MCF 10A (cell line): ENCODE results near the gene SCART1. TPM values are rescaled to one million over a fixed set of nuclear protein-coding genes. Genes with fewer than 3 reads are reported as not detected.

Experiments used
- BruUV-seq: library from RNA; stranded (reverse); fragments of 400-500 nt; replicated peaks from 2 replicates; lab custom pipeline; 2021; lab: Mats Ljungman, UMichigan
- CTCF ChIA-PET: fragments of 300-600 bp; sonication (Branson Sonifier 250); formaldehyde crosslinking; extraction: SDS; loops from one replicate; lab custom pipeline; 2021; ENCODE audit warnings: antibody characterized with exemption, inconsistent platforms; lab: Yijun Ruan, JAX
- POLR2A ChIA-PET: fragments of 300-600, 350-650 bp; sonication (Branson Sonifier 250); formaldehyde crosslinking; extraction: SDS; loops from one replicate; lab custom pipeline; 2020; ENCODE audit warnings: antibody characterized with exemption, inconsistent platforms; lab: Yijun Ruan, JAX
- DNase-seq: peaks from one replicate; pipeline ENCODE4 v3.0.0-alpha.2; 2018; ENCODE audit not compliant: unreplicated experiment
- H3K27ac Mint-ChIP-seq: one replicate; pipeline ENCODE4 v1.8.0; 2022; ENCODE audit warnings: mild to moderate bottlenecking, low read depth, mixed read lengths; ENCODE audit not compliant: unreplicated experiment
- H3K27me3 Mint-ChIP-seq: one replicate; pipeline ENCODE4 v1.8.0; 2022; ENCODE audit warnings: mixed read lengths; ENCODE audit not compliant: insufficient read depth, unreplicated experiment
- H3K36me3 Mint-ChIP-seq: one replicate; pipeline ENCODE4 v1.8.0; 2022; ENCODE audit warnings: mild to moderate bottlenecking, moderate library complexity, mixed read lengths; ENCODE audit not compliant: insufficient read depth, unreplicated experiment
- H3K4me1 Mint-ChIP-seq: one replicate; pipeline ENCODE4 v1.8.0; 2022; ENCODE audit warnings: mixed read lengths; ENCODE audit not compliant: insufficient read depth, unreplicated experiment
- H3K4me3 Mint-ChIP-seq: one replicate; pipeline ENCODE4 v1.8.0; 2022; ENCODE audit warnings: mild to moderate bottlenecking, moderate library complexity, mixed read lengths; ENCODE audit not compliant: unreplicated experiment
- H3K9me3 Mint-ChIP-seq: one replicate; pipeline ENCODE4 v1.8.0; 2022; ENCODE audit warnings: mixed read lengths; ENCODE audit not compliant: unreplicated experiment
- CTCF ChIP-seq: fragments of 200-600 bp; IDR thresholded peaks from one replicate; pipeline ENCODE4 v1.8.0; 2022; ENCODE audit warnings: antibody characterized with exemption, mild to moderate bottlenecking; ENCODE audit not compliant: unreplicated experiment
- intact Hi-C: fragments of 100-400 bp; cut with micrococcal nuclease; formaldehyde crosslinking; loops from 2 replicates; pipeline ENCODE4 v1.14.1; 2022
- total RNA-seq: library from RNA; stranded (reverse); gene quantifications from 2 replicates; pipeline ENCODE4 v1.2.3, GENCODE V29; 2022

Gene SCART1
- total RNA-seq, 1 experiment from 2014 or later, result 0.93 TPM

- Mint-ChIP-seq H3K4me1 (no peaks in the 10 kb centered on the region), H3K27me3 (no peaks in the 10 kb centered on the region), H3K36me3 (no peaks in the 10 kb centered on the region), H3K27ac (no peak overlapping the region), H3K4me3 (no peak overlapping the region), H3K9me3 (no peaks in the 10 kb centered on the region)
- no peak for DNase-seq
- POLR2A ChIA-PET, result no interaction called here
- no peak for TF ChIP-seq CTCF
- no TSS peak for BruUV-seq
- CTCF ChIA-PET, result interaction anchor here (0.6 kb wide), 1 partner anchor 9 kb away, joined by 3 read pairs; no protein-coding TSS in a partner anchor
- intact Hi-C loops, result no loop called here
Observed at GRCh38 chr10:133461841-133462240, 8.1 kb downstream of the SCART1 start.

GRCh38 chr10:133462512-133463305 is 9.0 kb downstream of the SCART1 start:
- Mint-ChIP-seq H3K36me3 (no peaks in the 10 kb centered on the region), H3K9me3 (no peaks in the 10 kb centered on the region), H3K4me3 (no peak overlapping the region), H3K27ac (no peak overlapping the region), H3K27me3 (no peaks in the 10 kb centered on the region), H3K4me1 (no peaks in the 10 kb centered on the region)
- intact Hi-C loops, result no loop called here
- ChIA-PET CTCF (interaction anchor here (0.6 to 0.7 kb wide), 2 partner anchors 9 to 24 kb away, joined by 3 read pairs; no protein-coding TSS in a partner anchor), POLR2A (no interaction called here)
- BruUV-seq, result no TSS peak
- TF ChIP-seq CTCF, result no peak
- no peak for DNase-seq

GRCh38 chr10:133464582-133465031 is 10.9 kb downstream of the SCART1 start:
- H3K4me3 Mint-ChIP-seq, result no peak overlapping the region
- H3K36me3 Mint-ChIP-seq, result no peaks in the 10 kb centered on the region
- ChIA-PET CTCF (no interaction called here), POLR2A (no interaction called here)
- H3K9me3 Mint-ChIP-seq, result no peaks in the 10 kb centered on the region
- no peak for DNase-seq
- intact Hi-C loops, result no loop called here
- TF ChIP-seq CTCF, result no peak
- H3K4me1 Mint-ChIP-seq, result no peaks in the 10 kb centered on the region
- no peak overlapping the region for H3K27ac Mint-ChIP-seq
- BruUV-seq, result no TSS peak
- H3K27me3 Mint-ChIP-seq, result no peaks in the 10 kb centered on the region

- no peak overlapping the region for H3K4me3 Mint-ChIP-seq
- BruUV-seq, result no TSS peak
- intact Hi-C loops, result no loop called here
- CTCF ChIA-PET, result no interaction called here
- no peak for DNase-seq
- H3K36me3 Mint-ChIP-seq, result no peaks in the 10 kb centered on the region
- H3K27ac Mint-ChIP-seq, result no peak overlapping the region
- no peaks in the 10 kb centered on the region for H3K4me1 Mint-ChIP-seq
- H3K9me3 Mint-ChIP-seq, result no peaks in the 10 kb centered on the region
- no peak for TF ChIP-seq CTCF
- no peaks in the 10 kb centered on the region for H3K27me3 Mint-ChIP-seq
- POLR2A ChIA-PET, result no interaction called here
Observed at GRCh38 chr10:133465191-133465949, 11.6 kb downstream of the SCART1 start.
